GM06990 (cell line): ENCODE measurements around the gene SEC61B.

ENCODE experiments used
- DNase-seq: peaks from one replicate; pipeline ENCODE4 v3.0.0-alpha.2; 2011; ENCODE audit not compliant: insufficient read length; ENCODE audit errors: extremely low read depth
- H3K27me3 ChIP-seq: replicated peaks from 2 replicates; pipeline ENCODE4 v1.6.0; 2011; ENCODE audit warnings: low read length; ENCODE audit not compliant: control insufficient read depth, insufficient read depth
- H3K36me3 ChIP-seq: 2 replicates; pipeline ENCODE4 v1.5.1; 2011; ENCODE audit warnings: low read length; ENCODE audit not compliant: control insufficient read depth, insufficient read depth
- H3K4me3 ChIP-seq: replicated peaks from 2 replicates; pipeline ENCODE4 v1.5.1; 2011; ENCODE audit warnings: low read depth, mild to moderate bottlenecking, control low read depth, low read length
- TF ChIP-seq, protein P1 (sequence below): IDR thresholded peaks from 2 replicates; pipeline ENCODE4 v1.5.1; 2011; ENCODE audit warnings: low read length, control low read depth, mild to moderate bottlenecking, inconsistent platforms; ENCODE audit not compliant: insufficient read depth, poor library complexity, severe bottlenecking

SEC61B gene

DNA sequence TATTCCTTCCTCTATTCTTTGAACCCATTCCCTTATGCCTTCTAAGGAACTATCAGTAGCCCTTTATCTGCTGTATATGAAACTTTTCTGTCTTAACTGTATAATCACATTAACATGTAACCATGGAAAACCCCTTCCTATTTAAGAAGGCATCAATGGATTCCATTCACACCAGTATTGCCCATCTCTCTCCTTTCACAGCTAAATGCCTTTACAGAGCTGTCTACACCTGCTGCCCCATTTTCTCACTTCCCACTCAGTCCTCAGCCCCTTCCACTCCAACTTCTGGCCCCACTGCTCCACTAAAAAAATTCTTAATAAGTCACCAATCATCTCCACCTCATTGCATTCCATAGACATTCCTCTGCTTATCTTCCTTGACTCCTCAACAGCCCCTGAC, 50.8 kb downstream of the SEC61B start:
- H3K4me3 ChIP-seq, result no peak overlapping the region
- DNase-seq, result no peak
- H3K27me3 ChIP-seq, result no peaks in the 10 kb centered on the region
- no peaks in the 10 kb centered on the region for H3K36me3 ChIP-seq
- TF ChIP-seq, protein P1, sequence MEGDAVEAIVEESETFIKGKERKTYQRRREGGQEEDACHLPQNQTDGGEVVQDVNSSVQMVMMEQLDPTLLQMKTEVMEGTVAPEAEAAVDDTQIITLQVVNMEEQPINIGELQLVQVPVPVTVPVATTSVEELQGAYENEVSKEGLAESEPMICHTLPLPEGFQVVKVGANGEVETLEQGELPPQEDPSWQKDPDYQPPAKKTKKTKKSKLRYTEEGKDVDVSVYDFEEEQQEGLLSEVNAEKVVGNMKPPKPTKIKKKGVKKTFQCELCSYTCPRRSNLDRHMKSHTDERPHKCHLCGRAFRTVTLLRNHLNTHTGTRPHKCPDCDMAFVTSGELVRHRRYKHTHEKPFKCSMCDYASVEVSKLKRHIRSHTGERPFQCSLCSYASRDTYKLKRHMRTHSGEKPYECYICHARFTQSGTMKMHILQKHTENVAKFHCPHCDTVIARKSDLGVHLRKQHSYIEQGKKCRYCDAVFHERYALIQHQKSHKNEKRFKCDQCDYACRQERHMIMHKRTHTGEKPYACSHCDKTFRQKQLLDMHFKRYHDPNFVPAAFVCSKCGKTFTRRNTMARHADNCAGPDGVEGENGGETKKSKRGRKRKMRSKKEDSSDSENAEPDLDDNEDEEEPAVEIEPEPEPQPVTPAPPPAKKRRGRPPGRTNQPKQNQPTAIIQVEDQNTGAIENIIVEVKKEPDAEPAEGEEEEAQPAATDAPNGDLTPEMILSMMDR, result no peak

DNA sequence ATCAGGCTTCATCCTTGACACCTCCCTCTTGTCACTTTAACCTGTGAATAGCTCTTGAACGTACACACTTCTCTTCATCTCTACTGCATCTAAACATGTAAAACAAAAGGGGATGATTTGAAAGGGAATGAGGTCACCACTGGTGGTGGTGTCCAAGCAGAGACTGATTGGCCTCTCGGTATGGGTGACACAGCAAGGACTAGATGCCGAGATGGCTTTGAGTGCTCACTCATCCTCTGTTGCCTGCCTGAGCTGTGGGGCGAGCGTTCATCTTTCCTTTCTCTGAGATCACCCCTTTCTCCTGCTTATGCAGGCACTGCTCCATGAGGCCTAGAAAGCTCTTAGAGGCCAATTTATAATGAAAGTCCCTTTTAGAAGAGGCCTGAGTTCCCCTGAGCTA, 51.9 kb downstream of the SEC61B start:
- TF ChIP-seq, protein P1, result no peak
- no peak overlapping the region for H3K4me3 ChIP-seq
- no peaks in the 10 kb centered on the region for H3K27me3 ChIP-seq
- no peaks in the 10 kb centered on the region for H3K36me3 ChIP-seq
- no peak for DNase-seq

DNA sequence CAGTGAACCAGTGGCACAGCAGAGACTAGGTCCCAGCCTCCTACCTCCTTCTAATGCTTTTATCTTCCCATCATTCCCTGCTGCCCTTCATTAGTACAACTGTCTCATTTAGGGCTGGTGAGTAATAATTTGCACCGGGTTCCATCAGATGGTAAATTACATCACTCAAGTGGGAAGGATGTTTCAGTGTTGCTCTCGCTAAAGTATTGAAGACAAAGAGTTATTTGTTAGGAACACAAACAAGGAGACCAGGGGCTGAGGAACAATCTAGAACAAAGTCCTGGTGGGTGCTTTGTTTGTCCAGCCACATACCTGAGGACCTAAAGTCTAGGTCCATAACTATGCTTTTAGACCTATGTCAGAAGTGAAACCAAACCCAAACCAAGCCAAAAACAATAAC, 52.4 kb downstream of the SEC61B start:
- TF ChIP-seq, protein P1, result no peak
- H3K4me3 ChIP-seq, result no peak overlapping the region
- no peaks in the 10 kb centered on the region for H3K36me3 ChIP-seq
- H3K27me3 ChIP-seq, result no peaks in the 10 kb centered on the region
- no peak for DNase-seq
